ENCODE measurements around the gene SMIM1.
A peak's percentile ranks its signal among the peaks of the same experiment; 100 is the strongest.
"Not testable (repeated sequence)": the region's sequence is repeated elsewhere in the genome, so short reads cannot be mapped to it uniquely, and the experiment has no call there.

SMIM1 gene

GRCh38 chr1:3790500-3790923 is 18.0 kb downstream of the SMIM1 start:
- Histone ChIP-seq H3K27me3 (ENCODE audit: insufficient read depth, low read length) (no peaks in the 10 kb centered on the region), H3K9me3 (ENCODE audit: low read length) (no peaks in the 10 kb centered on the region), H3K36me3 (ENCODE audit: insufficient read depth, low read length) (peaks cover 28% of the 10 kb centered on the region), H3K4me3 (ENCODE audit: low read length) (no peak overlapping the region), H2AFZ (ENCODE audit: low read depth, low read length) (no peak overlapping the region), H3K4me1 (ENCODE audit: insufficient read depth, low read length) (peaks cover 10% of the 10 kb centered on the region)

GRCh38 chr1:3790952-3791351 is 18.4 kb downstream of the SMIM1 start:
- H3K27me3 ChIP-seq (ENCODE audit: insufficient read depth, low read length), result no peaks in the 10 kb centered on the region
- peaks cover 27% of the 10 kb centered on the region for H3K36me3 ChIP-seq (ENCODE audit: insufficient read depth, low read length)
- H3K4me1 ChIP-seq (ENCODE audit: insufficient read depth, low read length), result peaks cover 11% of the 10 kb centered on the region
- no peak overlapping the region for H3K4me3 ChIP-seq (ENCODE audit: low read length)
- no peaks in the 10 kb centered on the region for H3K9me3 ChIP-seq (ENCODE audit: low read length)
- H2AFZ ChIP-seq (ENCODE audit: low read depth, low read length), result no peak overlapping the region

GRCh38 chr1:3795453-3796214 is 23.1 kb downstream of the SMIM1 start:
- Histone ChIP-seq H2AFZ (ENCODE audit: low read depth, low read length) (peak overlapping the region; percentile 53), H3K4me1 (ENCODE audit: insufficient read depth, low read length) (peaks cover 11% of the 10 kb centered on the region), H3K4me3 (ENCODE audit: low read length) (peak overlapping the region; percentile 78), H3K9me3 (ENCODE audit: low read length) (no peaks in the 10 kb centered on the region), H3K27me3 (ENCODE audit: insufficient read depth, low read length) (no peaks in the 10 kb centered on the region), H3K36me3 (ENCODE audit: insufficient read depth, low read length) (peaks cover 7% of the 10 kb centered on the region)

GRCh38 chr1:3796215-3797061 is 23.9 kb downstream of the SMIM1 start, which contains the start of gene LRRC47:
TSS of gene LRRC47 (minus strand) at chr1:3796498. CDS start at chr1:3796476, 22 bp downstream.
- H3K4me3 ChIP-seq (ENCODE audit: low read length), result peak within 1 kb of the TSS; percentile 78
- H3K9me3 ChIP-seq (ENCODE audit: low read length), result no peaks in the 10 kb centered on the region
- peaks cover 11% of the 10 kb centered on the region for H3K4me1 ChIP-seq (ENCODE audit: insufficient read depth, low read length)
- H3K36me3 ChIP-seq (ENCODE audit: insufficient read depth, low read length), result peaks cover 7% of the 10 kb centered on the region
- H3K27me3 ChIP-seq (ENCODE audit: insufficient read depth, low read length), result no peaks in the 10 kb centered on the region
- peak within 1 kb of the TSS; percentile 53 for H2AFZ ChIP-seq (ENCODE audit: low read depth, low read length)

GRCh38 chr1:3799976-3800685 is 27.6 kb downstream of the SMIM1 start:
- Histone ChIP-seq H3K36me3 (ENCODE audit: insufficient read depth, low read length) (no peaks in the 10 kb centered on the region), H3K27me3 (ENCODE audit: insufficient read depth, low read length) (no peaks in the 10 kb centered on the region), H3K4me3 (ENCODE audit: low read length) (no peak overlapping the region), H3K9me3 (ENCODE audit: low read length) (no peaks in the 10 kb centered on the region), H2AFZ (ENCODE audit: low read depth, low read length) (no peak overlapping the region), H3K4me1 (ENCODE audit: insufficient read depth, low read length) (peaks cover 4% of the 10 kb centered on the region)

- H2AFZ ChIP-seq (ENCODE audit: low read depth, low read length); H3K4me1 ChIP-seq (ENCODE audit: insufficient read depth, low read length); H3K36me3 ChIP-seq (ENCODE audit: insufficient read depth, low read length); H3K9me3 ChIP-seq (ENCODE audit: low read length); H3K4me3 ChIP-seq (ENCODE audit: low read length); H3K27me3 ChIP-seq (ENCODE audit: insufficient read depth, low read length): not testable (repeated sequence)
These were observed 28.2 kb downstream of the SMIM1 start for GRCh38 chr1:3800795-3801194.

- no peak overlapping the region for H2AFZ ChIP-seq (ENCODE audit: low read depth, low read length)
- no peaks in the 10 kb centered on the region for H3K27me3 ChIP-seq (ENCODE audit: insufficient read depth, low read length)
- no peaks in the 10 kb centered on the region for H3K4me1 ChIP-seq (ENCODE audit: insufficient read depth, low read length)
- no peak overlapping the region for H3K4me3 ChIP-seq (ENCODE audit: low read length)
- peaks cover 2% of the 10 kb centered on the region for H3K9me3 ChIP-seq (ENCODE audit: low read length)
- H3K36me3 ChIP-seq (ENCODE audit: insufficient read depth, low read length), result no peaks in the 10 kb centered on the region
These were observed 31.5 kb downstream of the SMIM1 start for GRCh38 chr1:3803905-3804626.

GRCh38 chr1:3804627-3804944 is 32.0 kb downstream of the SMIM1 start:
- not testable (repeated sequence) for H3K9me3 ChIP-seq (ENCODE audit: low read length); H3K4me1 ChIP-seq (ENCODE audit: insufficient read depth, low read length); H3K4me3 ChIP-seq (ENCODE audit: low read length); H3K36me3 ChIP-seq (ENCODE audit: insufficient read depth, low read length); H2AFZ ChIP-seq (ENCODE audit: low read depth, low read length); H3K27me3 ChIP-seq (ENCODE audit: insufficient read depth, low read length)

GRCh38 chr1:3805038-3805437 is 32.5 kb downstream of the SMIM1 start:
- Histone ChIP-seq H3K9me3 (ENCODE audit: low read length) (peaks cover 2% of the 10 kb centered on the region), H3K36me3 (ENCODE audit: insufficient read depth, low read length) (no peaks in the 10 kb centered on the region), H3K4me1 (ENCODE audit: insufficient read depth, low read length) (no peaks in the 10 kb centered on the region), H2AFZ (ENCODE audit: low read depth, low read length) (no peak overlapping the region), H3K27me3 (ENCODE audit: insufficient read depth, low read length) (no peaks in the 10 kb centered on the region), H3K4me3 (ENCODE audit: low read length) (no peak overlapping the region)

- H3K4me3 ChIP-seq (ENCODE audit: low read length), result no peak overlapping the region
- H2AFZ ChIP-seq (ENCODE audit: low read depth, low read length), result no peak overlapping the region
- no peaks in the 10 kb centered on the region for H3K36me3 ChIP-seq (ENCODE audit: insufficient read depth, low read length)
- peaks cover 2% of the 10 kb centered on the region for H3K9me3 ChIP-seq (ENCODE audit: low read length)
- H3K27me3 ChIP-seq (ENCODE audit: insufficient read depth, low read length), result no peaks in the 10 kb centered on the region
- H3K4me1 ChIP-seq (ENCODE audit: insufficient read depth, low read length), result no peaks in the 10 kb centered on the region
These were observed 35.2 kb downstream of the SMIM1 start for GRCh38 chr1:3807769-3808168.

- no peaks in the 10 kb centered on the region for H3K4me1 ChIP-seq (ENCODE audit: insufficient read depth, low read length)
- H3K4me3 ChIP-seq (ENCODE audit: low read length), result no peak overlapping the region
- H2AFZ ChIP-seq (ENCODE audit: low read depth, low read length), result no peak overlapping the region
- no peaks in the 10 kb centered on the region for H3K36me3 ChIP-seq (ENCODE audit: insufficient read depth, low read length)
- peaks cover 2% of the 10 kb centered on the region for H3K9me3 ChIP-seq (ENCODE audit: low read length)
- H3K27me3 ChIP-seq (ENCODE audit: insufficient read depth, low read length), result no peaks in the 10 kb centered on the region
These were observed 37.1 kb downstream of the SMIM1 start for GRCh38 chr1:3809680-3810079.

GRCh38 chr1:3810149-3810761 is 37.7 kb downstream of the SMIM1 start:
- H3K9me3 ChIP-seq (ENCODE audit: low read length); H3K27me3 ChIP-seq (ENCODE audit: insufficient read depth, low read length); H2AFZ ChIP-seq (ENCODE audit: low read depth, low read length); H3K4me1 ChIP-seq (ENCODE audit: insufficient read depth, low read length); H3K4me3 ChIP-seq (ENCODE audit: low read length); H3K36me3 ChIP-seq (ENCODE audit: insufficient read depth, low read length): not testable (repeated sequence)
